Hematopoietic multipotent progenitor cell (in vitro differentiated cells): ENCODE results near the gene CACNG5. TPM values are rescaled to one million over a fixed set of nuclear protein-coding genes. Genes with fewer than 3 reads are reported as not detected.

ENCODE experiments used
- small RNA-seq: library from RNA; depleted of rRNA; stranded (forward); fragments of <200 nt; gene quantifications from one replicate; pipeline ENCODE3, GENCODE V24; 2012
- total RNA-seq: library from RNA; depleted of rRNA; stranded (reverse); fragments of >200 nt; gene quantifications from one replicate; pipeline ENCODE4 v1.2.3, GENCODE V29; 2012

Gene CACNG5
- total RNA-seq, 1 donor: not detected

Small RNA genes lying within 50 kb of the gene (small RNA-seq; reads per million reads assigned to genes)
- gene MIR634 (not detected), gene RNA5SP446 (not detected)

Other genes starting within 250 kb of the CACNG5 start
- gene CACNG4, start 129.6 kb downstream of the CACNG5 start, total RNA-seq: not detected
- not detected for gene CACNG1, start 209.4 kb downstream of the CACNG5 start, total RNA-seq